ENCODE measurements around the gene LHX5. TPM values are rescaled to one million over a fixed set of nuclear protein-coding genes. Genes with fewer than 3 reads are reported as not detected.

LHX5 gene
- 0.21 and 0.24 TPM in 2 replicates for total RNA-seq

GRCh38 chr12:113471619-113472171 is at the start of gene LHX5:
LHX5 (minus strand) TSS chr12:113471871; CDS start chr12:113471498, 373 bp downstream.

GRCh38 chr12:113422030-113422885 is 49.4 kb downstream of the LHX5 start, which contains the start of gene SDSL:
SDSL (plus strand) TSS chr12:113422380; CDS start chr12:113427983, 5,603 bp downstream.

Other genes with a start within 250 kb of the LHX5 start
- 16.6 and 22.4 TPM in 2 replicates for gene SLC8B1, start 136.8 kb downstream of the LHX5 start, total RNA-seq
- gene PLBD2, start 113.3 kb downstream of the LHX5 start, total RNA-seq: 21.1 and 25.8 TPM in 2 replicates
- gene SDS, start 68.0 kb downstream of the LHX5 start, total RNA-seq: not detected in 2 replicates
- 2.8 and 4.8 TPM in 2 replicates for gene SDSL, start 49.5 kb downstream of the LHX5 start, total RNA-seq

All from tracheal epithelial cell (primary cell).